NT2/D1 (cell line): ENCODE results near the gene FRMD4B.
"Not testable (repeated sequence)": the region's sequence is repeated elsewhere in the genome, so short reads cannot be mapped to it uniquely, and the experiment has no call there.

Experiments
- YY1 ChIP-seq: IDR thresholded peaks from 2 replicates; pipeline ENCODE4 v1.6.1; 2011; ENCODE audit not compliant: insufficient read length, insufficient read depth
- ZNF274 ChIP-seq: IDR thresholded peaks from 2 replicates; pipeline ENCODE4 v1.6.1; 2011; ENCODE audit warnings: mild to moderate bottlenecking, low read depth, low read length

DNA sequence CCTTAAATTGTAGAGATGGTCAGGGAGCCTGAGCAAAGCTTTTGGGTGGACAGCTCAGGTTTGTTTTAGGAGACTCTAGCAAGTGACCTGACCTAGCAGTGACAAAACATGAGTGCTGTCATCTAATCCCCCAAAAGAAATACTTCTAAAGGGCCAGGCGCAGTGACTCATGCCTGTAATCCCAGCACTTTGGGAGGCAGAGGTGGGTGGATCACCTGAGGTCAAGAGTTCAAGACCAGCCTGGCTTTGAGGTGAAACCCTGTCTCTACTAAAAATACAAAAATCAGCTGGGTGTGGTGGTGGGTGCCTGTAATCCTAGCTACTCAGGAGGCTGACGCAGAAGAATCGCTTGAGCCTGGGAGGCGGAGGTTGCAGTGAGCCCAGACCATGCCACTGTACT, 150.7 kb downstream of the FRMD4B start:
- not testable (repeated sequence) for TF ChIP-seq ZNF274, YY1
